ENCODE results near the gene RNLS.

RNLS gene

GRCh38 chr10:88322324-88323063 is 260.6 kb downstream of the RNLS start:
- no peak for DNase-seq (ENCODE audit: low read depth)
- TF ChIP-seq, protein P1, sequence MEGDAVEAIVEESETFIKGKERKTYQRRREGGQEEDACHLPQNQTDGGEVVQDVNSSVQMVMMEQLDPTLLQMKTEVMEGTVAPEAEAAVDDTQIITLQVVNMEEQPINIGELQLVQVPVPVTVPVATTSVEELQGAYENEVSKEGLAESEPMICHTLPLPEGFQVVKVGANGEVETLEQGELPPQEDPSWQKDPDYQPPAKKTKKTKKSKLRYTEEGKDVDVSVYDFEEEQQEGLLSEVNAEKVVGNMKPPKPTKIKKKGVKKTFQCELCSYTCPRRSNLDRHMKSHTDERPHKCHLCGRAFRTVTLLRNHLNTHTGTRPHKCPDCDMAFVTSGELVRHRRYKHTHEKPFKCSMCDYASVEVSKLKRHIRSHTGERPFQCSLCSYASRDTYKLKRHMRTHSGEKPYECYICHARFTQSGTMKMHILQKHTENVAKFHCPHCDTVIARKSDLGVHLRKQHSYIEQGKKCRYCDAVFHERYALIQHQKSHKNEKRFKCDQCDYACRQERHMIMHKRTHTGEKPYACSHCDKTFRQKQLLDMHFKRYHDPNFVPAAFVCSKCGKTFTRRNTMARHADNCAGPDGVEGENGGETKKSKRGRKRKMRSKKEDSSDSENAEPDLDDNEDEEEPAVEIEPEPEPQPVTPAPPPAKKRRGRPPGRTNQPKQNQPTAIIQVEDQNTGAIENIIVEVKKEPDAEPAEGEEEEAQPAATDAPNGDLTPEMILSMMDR (conservative IDR thresholded peaks at IDR 0.05; ENCODE audit: low read length): no peak
- no peak overlapping the region for H3K4me3 ChIP-seq (ENCODE audit: low read length)

GRCh38 chr10:88319960-88320517 is 263.1 kb downstream of the RNLS start:
- TF ChIP-seq, protein P1 (conservative IDR thresholded peaks at IDR 0.05; ENCODE audit: low read length): no peak
- H3K4me3 ChIP-seq (ENCODE audit: low read length): no peak overlapping the region

GRCh38 chr10:88318803-88319202 is 264.3 kb downstream of the RNLS start:
- H3K4me3 ChIP-seq (ENCODE audit: low read length): no peak overlapping the region
- no peak for DNase-seq (ENCODE audit: low read depth)
- TF ChIP-seq, protein P1 (conservative IDR thresholded peaks at IDR 0.05; ENCODE audit: low read length): peak; percentile 22; the same call in 1 of the 2 replicates

More at GRCh38 chr10:88319960-88320517, 263.1 kb downstream of the RNLS start:
- no peak for DNase-seq (ENCODE audit: low read depth)

DNA sequence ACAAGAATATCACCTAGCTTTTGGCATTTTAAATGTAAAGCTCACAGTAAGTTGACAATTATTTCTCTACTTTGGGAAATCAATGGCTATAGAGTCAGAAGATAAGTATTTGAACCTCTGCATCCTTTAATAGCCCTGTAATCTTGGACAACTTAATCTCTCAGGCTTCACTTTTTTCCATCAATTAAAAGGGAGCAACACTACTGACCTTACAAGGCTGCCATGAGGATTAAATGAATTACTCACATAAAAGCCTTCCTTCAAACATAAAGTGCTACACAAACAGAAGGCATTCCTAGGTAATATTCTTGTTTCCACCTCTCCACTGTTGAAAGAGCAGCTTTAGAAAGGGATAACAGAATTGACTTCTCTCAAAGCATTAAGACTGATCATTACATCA is 266.0 kb downstream of the RNLS start:
- H3K4me3 ChIP-seq (ENCODE audit: low read length): no peak overlapping the region
- TF ChIP-seq, protein P1 (conservative IDR thresholded peaks at IDR 0.05; ENCODE audit: low read length): no peak
- DNase-seq (ENCODE audit: low read depth): no peak

DNA sequence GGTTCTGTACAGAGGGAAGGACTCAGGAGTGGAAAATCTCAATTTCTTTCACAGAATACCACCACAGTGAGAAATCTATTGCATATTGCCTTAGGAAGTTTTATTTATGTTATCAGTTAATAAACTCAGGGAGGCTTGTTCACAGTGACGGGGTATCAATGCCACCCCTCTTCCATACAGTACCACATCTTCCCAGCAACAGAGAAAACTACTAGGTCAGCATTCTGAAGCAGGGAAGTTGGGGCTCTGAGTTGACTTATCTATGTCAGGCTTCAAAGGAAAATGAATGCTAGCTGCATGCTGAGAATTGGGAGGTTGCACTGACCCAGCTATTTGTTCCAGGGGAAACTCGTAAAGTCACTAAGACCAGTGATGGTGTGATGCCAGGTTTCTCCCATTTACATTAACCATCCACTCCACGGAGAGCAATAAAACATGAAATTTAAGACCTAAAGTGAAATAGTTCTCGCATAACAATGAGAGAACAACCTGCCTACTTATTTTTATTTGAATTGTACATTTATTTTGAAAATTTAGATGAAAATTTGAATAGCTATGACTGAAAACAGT is 266.7 kb downstream of the RNLS start:
- no peak for DNase-seq (ENCODE audit: low read depth)
- TF ChIP-seq, protein P1 (conservative IDR thresholded peaks at IDR 0.05; ENCODE audit: low read length): no peak
- no peak overlapping the region for H3K4me3 ChIP-seq (ENCODE audit: low read length)

- TF ChIP-seq, protein P1 (conservative IDR thresholded peaks at IDR 0.05; ENCODE audit: low read length): no peak
- H3K4me3 ChIP-seq (ENCODE audit: low read length): no peak overlapping the region
- no peak for DNase-seq (ENCODE audit: low read depth)
Observed at GRCh38 chr10:88315755-88316154, 267.4 kb downstream of the RNLS start.

- TF ChIP-seq, protein P1 (conservative IDR thresholded peaks at IDR 0.05; ENCODE audit: low read length): no peak
- H3K4me3 ChIP-seq (ENCODE audit: low read length): no peak overlapping the region
- DNase-seq (ENCODE audit: low read depth): peak; percentile 31
Observed at GRCh38 chr10:88314362-88314761, 268.8 kb downstream of the RNLS start.
